Measurements from ENCODE around the gene BCAT1.

GRCh38 chr12:24950231-24950834 lies 1.4 kb upstream of the BCAT1 start:
- no peak for TF ChIP-seq POLR2A (IDR thresholded peaks at IDR 0.05; ENCODE audit: control extremely low read depth in 1 of 2, low read depth in 2 of 2, low read length in 2 of 2)
- no peak for TF ChIP-seq POLR2AphosphoS5 (IDR thresholded peaks at IDR 0.05; ENCODE audit: low read depth, low read length)
- no peak for TF ChIP-seq EZH2 (IDR thresholded peaks at IDR 0.05; ENCODE audit: low read depth, low read length, severe bottlenecking)
- no peak for TF ChIP-seq CTCF (IDR thresholded peaks at IDR 0.05; ENCODE audit: control extremely low read depth in 1 of 3, insufficient read depth in 1 of 3, low read depth in 1 of 3, low read length in 3 of 3)
- TF ChIP-seq NRF1 (IDR thresholded peaks at IDR 0.05; ENCODE audit: low read depth, low read length): no peak
- TF ChIP-seq, protein P1, sequence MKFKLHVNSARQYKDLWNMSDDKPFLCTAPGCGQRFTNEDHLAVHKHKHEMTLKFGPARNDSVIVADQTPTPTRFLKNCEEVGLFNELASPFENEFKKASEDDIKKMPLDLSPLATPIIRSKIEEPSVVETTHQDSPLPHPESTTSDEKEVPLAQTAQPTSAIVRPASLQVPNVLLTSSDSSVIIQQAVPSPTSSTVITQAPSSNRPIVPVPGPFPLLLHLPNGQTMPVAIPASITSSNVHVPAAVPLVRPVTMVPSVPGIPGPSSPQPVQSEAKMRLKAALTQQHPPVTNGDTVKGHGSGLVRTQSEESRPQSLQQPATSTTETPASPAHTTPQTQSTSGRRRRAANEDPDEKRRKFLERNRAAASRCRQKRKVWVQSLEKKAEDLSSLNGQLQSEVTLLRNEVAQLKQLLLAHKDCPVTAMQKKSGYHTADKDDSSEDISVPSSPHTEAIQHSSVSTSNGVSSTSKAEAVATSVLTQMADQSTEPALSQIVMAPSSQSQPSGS (IDR thresholded peaks at IDR 0.05; ENCODE audit: low read length): no peak
- no peak for TF ChIP-seq CBX8 (IDR thresholded peaks at IDR 0.05; ENCODE audit: borderline replicate concordance, low read depth, low read length)
- TF ChIP-seq SRF (IDR thresholded peaks at IDR 0.05; ENCODE audit: low read depth, low read length): no peak

Measured in H1 (cell line).